Measurements from ENCODE around the gene RNF144A. TPM values are rescaled to one million over a fixed set of nuclear protein-coding genes. Genes with fewer than 3 reads are reported as not detected.

The RNF144A gene
- total and polyA plus RNA-seq, 10 of the 15 experiments (the other 5 are each of a cell fraction or from before 2014, with no cell fraction given) = 0.02 to 12.1 (median 0.48) TPM; not detected in 1

DNA sequence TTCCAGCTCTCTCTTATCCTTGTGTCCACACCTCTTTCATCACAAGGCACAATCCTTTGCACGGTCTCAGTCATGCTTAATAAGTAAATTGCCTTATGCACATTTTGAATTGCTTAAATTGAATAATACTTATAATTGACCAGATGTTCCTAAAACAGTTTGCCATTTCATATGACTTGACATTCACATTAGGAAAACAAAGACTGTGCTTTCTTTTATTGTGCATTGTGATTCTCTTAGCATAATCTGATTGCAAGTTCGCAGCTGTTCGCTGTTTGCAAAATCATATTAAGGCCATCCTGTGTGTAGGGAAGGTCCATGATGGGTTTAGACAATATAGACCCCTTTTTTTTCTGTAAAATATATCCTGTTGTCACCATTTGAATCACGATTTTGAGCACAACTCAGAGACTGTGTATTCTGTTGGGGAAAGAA is 75.6 kb downstream of the RNF144A start:
- CTCF ChIA-PET = interaction anchor here (0.8 to 2.0 kb wide), 5 partner anchors 10 to 95 kb away, joined by 3 to 6 read pairs (median 5); no protein-coding TSS in a partner anchor
- FAIRE-seq = no peak
- TF ChIP-seq NRF1 (conservative IDR thresholded peaks at IDR 0.05; ENCODE audit: low read depth, low read length) (no peak), REST (IDR thresholded peaks at IDR 0.05; ENCODE audit: low read depth, low read length) (no peak), HDAC6 (IDR thresholded peaks at IDR 0.05; ENCODE audit: unreplicated experiment) (no peak), EP300 (IDR thresholded peaks at IDR 0.05; ENCODE audit: borderline replicate concordance in 1 of 2, control insufficient read depth in 1 of 2, low read depth in 2 of 2, low read length in 2 of 2) (no peak), YY1 (IDR thresholded peaks at IDR 0.05; ENCODE audit: low read depth, low read length) (no peak)
- TF ChIP-seq, protein P1, sequence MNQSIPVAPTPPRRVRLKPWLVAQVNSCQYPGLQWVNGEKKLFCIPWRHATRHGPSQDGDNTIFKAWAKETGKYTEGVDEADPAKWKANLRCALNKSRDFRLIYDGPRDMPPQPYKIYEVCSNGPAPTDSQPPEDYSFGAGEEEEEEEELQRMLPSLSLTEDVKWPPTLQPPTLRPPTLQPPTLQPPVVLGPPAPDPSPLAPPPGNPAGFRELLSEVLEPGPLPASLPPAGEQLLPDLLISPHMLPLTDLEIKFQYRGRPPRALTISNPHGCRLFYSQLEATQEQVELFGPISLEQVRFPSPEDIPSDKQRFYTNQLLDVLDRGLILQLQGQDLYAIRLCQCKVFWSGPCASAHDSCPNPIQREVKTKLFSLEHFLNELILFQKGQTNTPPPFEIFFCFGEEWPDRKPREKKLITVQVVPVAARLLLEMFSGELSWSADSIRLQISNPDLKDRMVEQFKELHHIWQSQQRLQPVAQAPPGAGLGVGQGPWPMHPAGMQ (IDR thresholded peaks at IDR 0.05; ENCODE audit: borderline replicate concordance) = no peak
- TF ChIP-seq, protein P2, sequence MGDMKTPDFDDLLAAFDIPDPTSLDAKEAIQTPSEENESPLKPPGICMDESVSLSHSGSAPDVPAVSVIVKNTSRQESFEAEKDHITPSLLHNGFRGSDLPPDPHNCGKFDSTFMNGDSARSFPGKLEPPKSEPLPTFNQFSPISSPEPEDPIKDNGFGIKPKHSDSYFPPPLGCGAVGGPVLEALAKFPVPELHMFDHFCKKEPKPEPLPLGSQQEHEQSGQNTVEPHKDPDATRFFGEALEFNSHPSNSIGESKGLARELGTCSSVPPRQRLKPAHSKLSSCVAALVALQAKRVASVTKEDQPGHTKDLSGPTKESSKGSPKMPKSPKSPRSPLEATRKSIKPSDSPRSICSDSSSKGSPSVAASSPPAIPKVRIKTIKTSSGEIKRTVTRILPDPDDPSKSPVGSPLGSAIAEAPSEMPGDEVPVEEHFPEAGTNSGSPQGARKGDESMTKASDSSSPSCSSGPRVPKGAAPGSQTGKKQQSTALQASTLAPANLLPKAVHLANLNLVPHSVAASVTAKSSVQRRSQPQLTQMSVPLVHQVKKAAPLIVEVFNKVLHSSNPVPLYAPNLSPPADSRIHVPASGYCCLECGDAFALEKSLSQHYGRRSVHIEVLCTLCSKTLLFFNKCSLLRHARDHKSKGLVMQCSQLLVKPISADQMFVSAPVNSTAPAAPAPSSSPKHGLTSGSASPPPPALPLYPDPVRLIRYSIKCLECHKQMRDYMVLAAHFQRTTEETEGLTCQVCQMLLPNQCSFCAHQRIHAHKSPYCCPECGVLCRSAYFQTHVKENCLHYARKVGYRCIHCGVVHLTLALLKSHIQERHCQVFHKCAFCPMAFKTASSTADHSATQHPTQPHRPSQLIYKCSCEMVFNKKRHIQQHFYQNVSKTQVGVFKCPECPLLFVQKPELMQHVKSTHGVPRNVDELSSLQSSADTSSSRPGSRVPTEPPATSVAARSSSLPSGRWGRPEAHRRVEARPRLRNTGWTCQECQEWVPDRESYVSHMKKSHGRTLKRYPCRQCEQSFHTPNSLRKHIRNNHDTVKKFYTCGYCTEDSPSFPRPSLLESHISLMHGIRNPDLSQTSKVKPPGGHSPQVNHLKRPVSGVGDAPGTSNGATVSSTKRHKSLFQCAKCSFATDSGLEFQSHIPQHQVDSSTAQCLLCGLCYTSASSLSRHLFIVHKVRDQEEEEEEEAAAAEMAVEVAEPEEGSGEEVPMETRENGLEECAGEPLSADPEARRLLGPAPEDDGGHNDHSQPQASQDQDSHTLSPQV (IDR thresholded peaks at IDR 0.05) = no peak
- TF ChIP-seq, protein P3, sequence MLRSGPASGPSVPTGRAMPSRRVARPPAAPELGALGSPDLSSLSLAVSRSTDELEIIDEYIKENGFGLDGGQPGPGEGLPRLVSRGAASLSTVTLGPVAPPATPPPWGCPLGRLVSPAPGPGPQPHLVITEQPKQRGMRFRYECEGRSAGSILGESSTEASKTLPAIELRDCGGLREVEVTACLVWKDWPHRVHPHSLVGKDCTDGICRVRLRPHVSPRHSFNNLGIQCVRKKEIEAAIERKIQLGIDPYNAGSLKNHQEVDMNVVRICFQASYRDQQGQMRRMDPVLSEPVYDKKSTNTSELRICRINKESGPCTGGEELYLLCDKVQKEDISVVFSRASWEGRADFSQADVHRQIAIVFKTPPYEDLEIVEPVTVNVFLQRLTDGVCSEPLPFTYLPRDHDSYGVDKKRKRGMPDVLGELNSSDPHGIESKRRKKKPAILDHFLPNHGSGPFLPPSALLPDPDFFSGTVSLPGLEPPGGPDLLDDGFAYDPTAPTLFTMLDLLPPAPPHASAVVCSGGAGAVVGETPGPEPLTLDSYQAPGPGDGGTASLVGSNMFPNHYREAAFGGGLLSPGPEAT (IDR thresholded peaks at IDR 0.05; ENCODE audit: low read depth) = no peak

More for the DNA sequence above, 75.6 kb downstream of the RNF144A start:
- no peak overlapping the region for H3K27ac ChIP-seq (ENCODE audit: control insufficient read depth, insufficient read depth)
- H4K20me1 ChIP-seq (ENCODE audit: control insufficient read depth, insufficient read depth) = no peaks in the 10 kb centered on the region
- H3K4me2 ChIP-seq (ENCODE audit: control insufficient read depth, insufficient read depth) = no peak overlapping the region
- no peak overlapping the region for H3K9ac ChIP-seq (ENCODE audit: control insufficient read depth, insufficient read depth, low read length)
- no peaks in the 10 kb centered on the region; the same call in 2 of the 3 replicates for H3K9me3 ChIP-seq (replicated peaks; ENCODE audit: control insufficient read depth, insufficient read depth, low read length)
- WGBS (ENCODE audit: insufficient coverage, insufficient replicate concordance, low lambda C conversion rate, missing lambda C conversion rate) = 61% methylated on average over 4 of the region's 4 CpGs
- BruUV-seq (replicated peaks) = no TSS peak
- ChIA-PET POLR2A (no interaction called here), SMC1A (ENCODE audit: uncharacterized antibody, unreplicated experiment) (interaction anchor here (2.2 kb wide), 1 partner anchor 21 kb away, joined by 6 read pairs; no protein-coding TSS in a partner anchor), RAD21 (ENCODE audit: unreplicated experiment) (no interaction called here)
- H3K36me3 ChIP-seq (ENCODE audit: control insufficient read depth in 2 of 2, insufficient read depth in 2 of 2, low read length in 1 of 2) = no peaks in the 10 kb centered on the region
- intact Hi-C loops (cut with micrococcal nuclease; ENCODE audit: unreplicated experiment) = no loop called here
- H3K4me1 ChIP-seq (ENCODE audit: control insufficient read depth, insufficient read depth, low read length) = no peaks in the 10 kb centered on the region
- no peak overlapping the region for H2AFZ ChIP-seq (ENCODE audit: control insufficient read depth, low read depth, low read length)
- H3K27me3 ChIP-seq (replicated peaks in 1 of 2; ENCODE audit: control insufficient read depth in 2 of 2, insufficient read depth in 2 of 2, low read length in 1 of 2) = no peaks in the 10 kb centered on the region; a peak in 1 of 4 replicates
- no peak overlapping the region for H3K4me3 ChIP-seq
- no peaks in the 10 kb centered on the region for H3K79me2 ChIP-seq (ENCODE audit: control insufficient read depth, insufficient read depth, low read length)
- in situ Hi-C loops (cut with MboI) = no loop called here
- ATAC-seq = no peak
- DNase-seq (ENCODE audit: low read depth, low spot score) = no peak
